Stimulated activated CD4-positive, alpha-beta T cell treated with anti-CD3 and anti-CD28 coated beads, TNF-alpha, amount 100 ng/mL, for 24 hours (primary cell): ENCODE data around the gene CHST13.

ENCODE experiments used
- DNase-seq, 3 experiments: peaks; one replicate each; pipeline ENCODE4 v3.0.0-alpha.2; 2020; ENCODE audit warnings: low read depth in 3 of 3

CHST13 gene, protein sequence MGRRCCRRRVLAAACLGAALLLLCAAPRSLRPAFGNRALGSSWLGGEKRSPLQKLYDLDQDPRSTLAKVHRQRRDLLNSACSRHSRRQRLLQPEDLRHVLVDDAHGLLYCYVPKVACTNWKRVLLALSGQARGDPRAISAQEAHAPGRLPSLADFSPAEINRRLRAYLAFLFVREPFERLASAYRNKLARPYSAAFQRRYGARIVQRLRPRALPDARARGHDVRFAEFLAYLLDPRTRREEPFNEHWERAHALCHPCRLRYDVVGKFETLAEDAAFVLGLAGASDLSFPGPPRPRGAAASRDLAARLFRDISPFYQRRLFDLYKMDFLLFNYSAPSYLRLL

DNA sequence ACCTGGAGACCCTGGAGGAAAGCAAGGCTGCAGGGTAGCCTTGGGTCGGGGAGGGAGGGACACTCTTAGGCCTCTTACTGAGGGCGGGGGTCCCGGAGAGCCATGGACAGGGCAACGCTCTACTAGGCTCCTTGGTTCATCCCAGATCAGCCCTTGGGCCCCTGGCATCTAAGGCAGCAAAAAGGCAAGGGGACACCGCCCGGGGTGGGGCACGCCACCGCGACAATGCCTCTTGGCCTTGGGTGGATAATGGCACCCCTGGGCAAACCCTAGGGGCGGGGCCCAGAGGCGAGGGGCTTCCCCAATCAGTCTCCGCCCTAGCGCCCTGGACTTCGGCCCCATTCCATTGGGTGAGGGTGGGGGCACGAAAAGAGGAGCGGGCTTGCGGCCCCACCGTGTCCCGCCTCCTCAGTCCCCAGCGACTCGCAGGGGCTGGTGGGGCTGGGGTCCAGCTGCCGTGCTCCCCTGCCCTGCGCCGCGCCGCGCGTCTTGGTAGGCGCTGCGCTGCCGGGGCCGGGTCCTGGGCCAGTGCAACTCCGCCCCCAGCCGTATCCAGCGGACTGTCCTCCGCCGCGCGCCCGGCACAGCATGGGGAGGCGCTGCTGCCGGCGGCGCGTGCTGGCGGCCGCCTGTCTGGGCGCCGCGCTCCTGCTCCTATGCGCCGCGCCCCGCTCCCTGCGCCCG, at the start of gene CHST13:
Gene CHST13 (plus strand): TSS at position 411 of the 684 bp plus-strand sequence. CDS start 178 bp downstream, at position 589.
- DNase-seq = peak in 1 of 3 experiments; percentile 11

DNA sequence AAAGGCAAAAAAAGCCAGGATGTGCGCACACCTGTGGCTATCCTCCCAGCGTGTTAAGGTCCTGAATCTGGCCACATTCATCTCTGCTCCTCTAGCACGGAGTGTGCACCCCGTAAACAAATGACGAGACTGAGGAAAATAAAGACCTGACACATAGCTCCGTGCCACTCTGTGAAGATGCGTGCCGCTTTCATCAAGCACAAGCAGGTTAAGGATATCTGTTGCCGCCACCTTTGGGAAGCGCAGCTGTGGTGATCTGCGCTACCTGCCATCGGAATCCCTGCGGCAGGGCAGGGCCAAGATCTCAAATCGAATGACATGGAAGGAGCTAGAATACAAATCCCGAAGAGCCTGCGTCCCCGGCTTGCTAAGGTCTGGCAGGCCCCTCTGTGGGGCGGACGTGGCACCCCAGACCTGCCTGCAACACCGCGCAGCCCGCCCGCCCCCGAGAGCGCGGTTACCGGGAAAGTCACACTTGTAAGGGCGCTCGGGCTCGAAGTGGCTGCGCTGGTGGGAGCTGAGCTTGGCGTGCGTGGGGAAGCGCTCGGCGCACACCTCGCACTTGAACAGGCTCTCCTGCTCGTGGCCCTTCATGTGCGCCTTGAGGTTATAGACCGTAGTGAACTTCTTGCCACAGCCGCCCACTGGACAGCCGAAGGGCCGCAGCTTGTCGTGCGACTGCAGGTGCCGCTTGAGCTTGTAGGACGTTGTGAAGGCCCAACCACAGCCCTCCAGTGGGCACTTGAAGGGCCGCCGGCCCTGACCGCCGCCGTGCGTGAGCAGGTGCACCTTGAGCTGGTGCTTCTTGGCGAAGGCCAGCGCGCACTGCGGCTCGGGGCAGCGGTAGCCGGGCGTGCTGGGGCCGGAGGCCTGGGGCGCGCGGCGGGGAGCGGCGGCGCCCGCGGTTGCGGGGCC, 49.2 kb upstream of the CHST13 start:
- peak; percentile 4 to 42 (median 14) for DNase-seq

DNA sequence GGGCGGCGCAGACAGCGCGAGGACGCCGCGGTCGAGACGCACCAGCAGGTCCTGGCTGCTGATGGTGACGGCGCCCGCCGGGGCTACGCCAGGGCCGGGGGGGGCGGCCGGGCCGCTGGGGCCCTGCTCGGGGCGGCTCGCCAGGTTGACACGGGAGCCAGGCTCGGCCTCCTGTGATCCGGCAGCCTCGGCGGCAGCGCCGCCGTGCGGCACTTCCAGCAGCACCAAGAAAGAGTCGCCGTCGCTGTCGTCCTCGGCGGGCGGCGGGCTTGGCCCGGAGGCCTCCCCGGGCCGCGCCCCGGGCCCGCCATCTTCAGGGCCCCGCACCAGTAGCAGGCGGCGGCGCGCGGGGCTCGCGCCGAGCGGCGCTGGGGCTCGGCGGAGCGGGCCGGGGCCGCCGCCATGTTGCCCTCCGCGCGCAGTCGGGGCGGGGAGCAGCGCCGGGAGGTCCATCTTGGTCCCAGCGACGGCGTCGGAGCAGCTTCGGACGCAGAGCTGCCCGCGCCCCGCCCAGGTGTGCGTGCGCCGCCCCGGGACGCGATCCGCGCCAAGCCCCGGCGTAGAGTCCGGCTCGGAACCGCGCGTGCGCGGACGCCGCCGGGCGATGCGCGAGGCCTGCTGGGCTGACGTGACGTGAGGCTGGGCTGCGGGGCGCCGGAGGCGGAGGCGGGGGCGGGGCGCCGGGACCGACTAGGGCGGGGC, 48.4 kb upstream of the CHST13 start, which contains the start of gene ZXDC:
Gene ZXDC (minus strand): TSS at position 479 of the 702 bp plus-strand sequence. CDS start 26 bp downstream, at position 453.
- DNase-seq = peak; percentile 84 to 90 (median 86)

DNA sequence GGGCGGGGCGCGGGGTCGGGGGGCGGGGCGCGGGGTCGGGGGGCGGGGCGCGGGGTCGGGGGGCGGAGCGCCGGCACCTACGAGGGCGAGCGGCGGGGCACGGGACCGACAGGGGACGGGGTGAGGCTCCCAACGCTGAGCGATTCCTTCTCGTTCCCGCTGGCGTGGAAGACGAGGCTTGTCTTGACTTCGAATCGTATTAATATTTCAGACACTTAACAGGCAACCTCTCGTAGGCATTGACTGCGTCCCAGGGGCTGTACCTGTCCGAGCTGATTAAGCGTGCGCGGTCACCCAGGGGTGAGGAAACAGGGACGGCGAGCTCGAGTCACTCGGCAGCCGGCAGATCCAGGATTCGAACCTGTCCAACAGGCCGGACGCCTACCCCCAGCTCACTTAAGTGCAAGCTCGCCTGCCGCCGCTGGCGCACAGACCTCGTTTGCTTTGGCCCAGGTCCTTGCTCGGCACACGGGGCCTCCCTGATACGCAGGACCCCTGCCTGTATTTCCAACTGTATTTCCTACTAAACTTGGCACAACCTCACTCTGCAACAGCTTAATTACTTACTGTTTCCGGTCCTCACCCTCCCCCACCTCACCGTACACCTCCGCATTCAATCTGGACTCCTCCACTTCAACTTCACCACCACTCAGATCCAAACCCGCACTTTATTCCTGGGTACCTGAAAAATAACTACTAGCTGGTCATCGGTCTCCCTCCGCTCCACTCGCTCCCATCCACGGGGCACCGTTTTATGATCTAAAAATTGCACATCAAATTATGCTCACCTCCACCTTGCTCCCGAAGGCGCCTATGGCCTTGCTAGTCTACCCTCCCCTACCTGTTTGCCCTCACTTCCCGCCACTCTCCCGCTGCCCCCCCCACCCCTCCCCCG, 47.5 kb upstream of the CHST13 start:
- DNase-seq = peak in 1 of 3 experiments; percentile 23

DNA sequence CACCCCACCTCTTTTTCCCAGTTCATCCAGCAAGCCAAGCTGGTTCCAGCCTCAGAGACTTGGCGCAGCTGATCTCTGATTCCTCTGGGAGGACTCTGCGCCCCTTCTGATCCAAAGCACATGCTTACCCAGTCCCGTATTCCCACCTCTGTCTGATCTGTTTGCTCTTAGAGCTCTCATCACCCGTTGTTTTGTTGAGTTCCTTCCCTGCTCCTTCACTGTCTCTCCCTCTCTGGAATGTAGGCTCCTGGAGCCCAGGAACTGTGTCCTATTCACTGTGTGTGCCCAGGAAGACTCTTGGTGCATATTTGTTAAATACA, 46.9 kb upstream of the CHST13 start:
- no peak for DNase-seq

DNA sequence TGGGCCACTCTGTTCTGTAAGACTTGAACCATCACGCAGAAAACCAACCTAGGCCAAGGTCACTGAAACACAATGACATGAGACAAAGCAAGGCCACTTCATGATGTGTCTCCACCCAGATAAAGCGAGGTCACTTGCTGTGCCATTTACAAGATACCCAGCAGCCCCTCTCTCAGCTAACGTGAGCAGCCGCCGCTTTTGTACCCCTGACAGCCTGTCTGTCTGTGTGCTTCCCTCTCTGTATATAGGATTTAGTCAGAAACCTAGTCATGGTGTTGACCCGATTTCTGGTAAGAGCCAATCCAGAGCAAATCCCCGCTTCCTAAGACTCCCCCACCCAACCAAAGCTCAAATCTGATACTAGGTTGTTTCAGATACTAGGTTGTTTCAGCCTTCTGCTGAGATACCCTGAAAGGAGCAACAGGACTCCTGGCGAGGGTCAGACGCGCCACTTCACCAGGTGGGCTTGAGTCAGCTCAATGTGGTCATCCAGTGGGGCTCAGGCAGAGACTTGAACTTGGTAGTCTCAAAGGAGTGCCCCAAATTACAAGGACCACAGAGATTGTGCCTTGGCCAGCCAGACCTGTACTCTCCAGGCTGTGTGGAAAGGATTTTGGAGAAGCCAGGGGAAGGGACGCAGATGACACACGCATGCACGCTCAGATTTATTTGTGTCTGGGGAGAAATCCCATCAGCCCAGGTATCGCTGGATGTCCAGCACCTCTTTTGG, 45.2 kb upstream of the CHST13 start:
- DNase-seq = no peak

DNA sequence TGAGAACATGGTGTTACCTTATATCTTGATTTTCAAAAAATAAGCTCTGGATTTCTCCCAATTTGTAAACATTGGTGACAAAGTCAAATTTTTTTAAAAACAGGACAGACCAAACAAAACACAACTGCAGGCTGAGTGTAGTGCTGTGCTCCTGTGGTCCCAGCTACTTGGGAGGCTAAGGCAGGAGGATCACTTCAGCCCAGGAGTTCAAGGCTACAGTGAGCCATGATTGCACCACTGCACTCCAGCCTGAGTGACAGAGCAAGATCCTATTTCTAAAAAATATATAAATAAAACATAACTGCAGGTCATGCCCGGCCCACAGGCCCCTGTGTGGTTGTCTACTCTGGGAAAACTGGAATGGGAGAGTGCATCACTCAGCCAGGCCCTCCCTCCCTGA, 44.3 kb upstream of the CHST13 start:
- no peak for DNase-seq

DNA sequence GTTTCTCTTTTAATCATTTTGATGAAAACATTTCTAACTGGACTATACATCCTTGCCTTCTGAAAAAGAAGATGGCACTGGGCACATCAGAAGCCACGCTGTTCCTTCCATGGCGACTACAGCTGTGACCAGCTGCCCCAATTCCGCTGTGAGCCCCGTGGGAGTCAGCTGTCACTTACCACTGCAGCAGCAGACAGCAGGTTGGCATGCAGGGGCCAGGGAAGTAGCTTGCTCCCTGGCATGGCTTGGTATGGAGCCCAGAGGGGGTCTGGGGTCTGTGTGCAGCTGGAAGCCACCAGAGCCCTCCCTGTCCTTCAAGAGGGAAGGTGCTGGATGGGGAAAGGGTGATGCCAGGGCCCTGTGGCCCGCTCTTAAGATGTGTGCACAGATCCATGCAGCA, 43.7 kb upstream of the CHST13 start:
- DNase-seq = no peak

DNA sequence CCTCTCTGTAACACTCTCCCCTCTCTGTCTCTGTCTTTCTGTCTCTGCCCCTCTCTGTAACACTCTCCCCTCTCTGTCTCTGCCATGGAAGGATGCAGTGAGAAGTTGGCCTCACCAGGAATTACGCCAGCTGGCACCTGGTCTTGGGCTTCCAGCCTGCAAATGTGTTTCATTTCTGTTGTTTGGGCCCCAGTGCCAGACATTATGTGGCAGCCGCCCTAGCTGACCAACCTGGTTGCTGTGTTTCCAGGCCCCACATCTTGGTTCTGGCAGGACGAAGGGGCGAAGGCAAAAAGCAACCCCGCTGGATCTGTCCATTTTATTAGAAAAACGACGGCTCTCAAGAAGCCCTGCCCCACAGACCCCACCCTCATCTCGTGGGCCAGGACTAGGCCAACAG, 43.1 kb upstream of the CHST13 start:
- no peak for DNase-seq

DNA sequence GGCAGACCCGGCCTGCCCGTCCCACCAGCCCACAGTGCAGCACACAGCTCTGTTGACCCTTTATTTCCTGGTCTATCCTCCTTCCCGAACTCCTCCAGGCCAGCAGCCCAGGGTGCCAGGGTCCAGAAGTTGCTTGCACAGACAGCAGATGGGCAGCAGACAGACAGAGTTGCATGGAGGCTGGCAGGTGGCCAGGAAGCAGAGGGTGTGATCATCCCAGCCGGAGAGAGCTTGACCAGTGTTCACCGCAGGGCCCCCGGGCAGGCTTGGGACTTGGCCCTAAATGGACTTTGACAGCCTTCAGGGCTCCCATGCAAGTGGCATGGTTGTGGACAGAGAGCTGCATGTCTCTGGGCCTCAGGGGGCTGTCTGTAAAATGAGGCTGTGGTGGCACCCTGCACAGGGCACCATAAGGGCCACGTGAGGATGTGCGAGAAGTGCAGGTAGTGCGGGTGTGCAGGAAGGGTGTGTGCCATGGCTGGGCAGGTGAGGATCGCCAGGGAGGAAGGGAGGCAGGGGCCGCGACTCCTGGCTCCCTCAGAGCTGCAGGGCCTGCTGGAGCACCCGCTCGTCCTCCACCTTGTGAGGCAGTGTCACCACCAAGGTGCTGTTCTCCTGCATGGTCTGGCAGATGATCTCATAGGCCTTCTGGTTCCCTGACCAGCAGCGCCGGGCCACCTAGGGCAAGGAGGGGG, 42.0 kb upstream of the CHST13 start:
- no peak for DNase-seq

DNA sequence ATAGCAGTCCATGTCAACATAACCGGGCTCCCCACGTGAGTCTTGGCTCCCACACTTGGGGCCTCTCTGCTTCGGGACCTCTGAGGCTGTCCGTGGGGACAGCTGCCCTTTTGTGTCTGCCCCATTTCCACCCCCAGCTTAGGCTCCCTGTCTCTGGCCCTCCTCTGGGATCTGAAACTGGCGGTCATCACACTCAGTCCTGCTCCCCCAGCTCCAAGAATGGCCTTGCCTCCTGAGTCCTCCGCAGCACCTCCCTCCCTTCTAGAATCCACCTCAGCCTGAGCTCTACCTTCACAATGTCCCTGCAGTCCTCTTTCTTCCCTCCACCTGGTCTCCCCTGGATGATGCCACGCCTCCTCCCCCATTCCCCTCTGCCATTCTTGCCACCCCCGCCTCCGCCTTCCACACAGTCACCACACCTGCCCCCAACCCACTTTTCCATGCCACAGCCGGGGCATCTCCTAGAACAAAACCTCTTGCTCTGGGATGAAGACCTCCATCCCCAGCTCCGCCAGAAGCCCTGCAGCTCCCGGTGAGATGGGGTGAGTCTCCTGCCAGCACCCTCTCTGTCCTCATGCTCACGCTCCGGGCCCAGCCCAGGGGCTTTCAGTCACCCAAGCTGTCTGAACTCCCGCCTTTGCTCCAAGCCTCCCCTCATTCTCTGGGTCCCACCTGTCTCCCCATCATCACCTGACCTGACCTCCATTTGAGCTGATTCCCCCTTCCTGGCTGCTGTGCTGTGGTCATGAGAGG, 41.3 kb upstream of the CHST13 start:
- no peak for DNase-seq

DNA sequence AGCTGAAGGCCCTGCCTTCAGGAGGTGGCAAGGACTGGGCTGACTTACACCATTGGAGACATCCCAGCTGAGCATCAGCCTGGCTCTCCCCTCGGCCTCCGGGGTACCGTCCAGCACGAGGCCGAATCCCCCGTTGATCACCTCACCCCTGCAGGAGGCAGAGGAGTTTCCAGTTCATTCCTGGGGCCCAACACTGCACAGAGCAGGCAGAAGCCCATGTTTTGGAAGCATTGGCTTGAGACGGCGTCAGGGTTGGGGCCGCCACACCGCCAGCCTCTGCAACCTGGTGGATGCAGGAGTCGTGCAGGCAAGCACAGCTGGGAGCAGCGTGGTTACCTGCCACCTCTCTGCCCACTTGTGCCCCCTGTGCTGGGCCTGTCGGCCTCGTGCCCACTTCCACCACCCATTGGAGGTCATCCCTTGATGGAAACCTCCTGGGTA, 40.6 kb upstream of the CHST13 start:
- no peak for DNase-seq

DNA sequence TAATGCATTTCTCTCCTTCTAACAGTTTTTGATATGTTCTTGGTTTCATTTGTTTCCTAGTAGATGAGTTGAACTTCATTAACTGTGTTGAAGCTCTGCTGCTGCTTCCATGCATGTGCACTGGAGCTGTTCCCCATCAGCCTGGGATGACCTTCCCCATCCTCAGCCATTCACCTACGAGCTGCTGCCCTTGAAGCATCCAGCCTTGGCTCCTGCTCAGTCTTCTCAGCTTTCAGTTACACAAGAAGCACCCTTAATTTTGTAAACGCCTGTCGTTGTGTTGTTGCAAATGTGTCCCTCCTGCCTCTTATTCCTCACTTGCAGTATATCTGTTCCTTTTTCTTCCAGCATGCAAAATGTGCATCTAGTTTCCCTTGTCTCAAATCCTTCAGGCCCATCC, 39.8 kb upstream of the CHST13 start:
- DNase-seq = no peak

DNA sequence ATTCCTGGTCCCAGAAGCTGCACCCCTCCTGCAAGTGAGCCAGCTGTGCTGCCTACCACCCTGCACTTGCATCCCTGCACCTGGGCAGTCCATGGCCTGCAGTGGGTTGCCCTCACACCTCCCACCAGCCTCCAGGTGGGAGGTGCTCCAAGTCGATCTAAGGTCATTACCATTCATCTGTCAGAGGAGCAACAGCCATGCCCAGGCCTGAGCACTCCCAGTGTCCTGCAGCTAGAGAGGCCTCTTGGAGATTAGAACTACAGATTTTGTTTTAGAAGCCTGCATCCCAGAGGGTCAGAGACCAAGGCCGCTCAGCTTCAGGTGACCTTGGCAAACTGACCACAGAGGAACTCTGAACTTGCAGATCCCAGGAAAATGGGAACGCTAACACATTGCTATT, 39.3 kb upstream of the CHST13 start:
- DNase-seq = no peak

DNA sequence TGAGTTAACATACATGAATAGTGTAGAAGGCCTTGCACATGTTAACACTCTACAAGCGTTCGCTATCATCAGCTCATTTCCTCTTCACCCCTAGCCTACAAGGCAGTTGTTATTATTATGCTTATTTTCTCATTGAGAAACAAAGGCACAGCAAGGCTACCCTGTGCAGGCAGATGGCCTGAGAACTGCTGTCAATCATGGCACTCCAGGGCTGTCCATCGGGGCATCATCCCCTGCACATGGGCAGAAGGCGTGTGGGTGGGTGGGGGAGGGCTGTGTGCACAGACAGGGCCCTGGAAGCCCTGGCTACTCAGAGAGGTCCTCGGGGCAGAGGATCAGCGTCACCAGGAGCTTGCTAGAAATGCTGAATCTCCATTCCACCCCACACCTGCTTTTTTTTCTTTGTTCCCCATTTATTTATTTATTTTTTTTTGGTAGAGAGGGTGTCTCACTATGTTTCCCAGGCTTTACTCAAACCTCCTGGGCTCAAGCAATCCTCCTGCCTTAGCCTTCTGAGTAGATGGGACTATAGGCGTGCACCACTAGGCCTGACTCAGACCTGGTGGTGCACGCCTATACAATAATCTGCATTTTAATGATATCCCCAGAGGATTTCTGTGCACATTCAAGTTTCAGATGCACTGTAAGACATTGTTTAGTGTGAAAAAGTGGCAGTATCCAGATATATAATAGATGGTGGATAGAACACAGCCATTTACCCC, 38.6 kb upstream of the CHST13 start:
- no peak for DNase-seq

DNA sequence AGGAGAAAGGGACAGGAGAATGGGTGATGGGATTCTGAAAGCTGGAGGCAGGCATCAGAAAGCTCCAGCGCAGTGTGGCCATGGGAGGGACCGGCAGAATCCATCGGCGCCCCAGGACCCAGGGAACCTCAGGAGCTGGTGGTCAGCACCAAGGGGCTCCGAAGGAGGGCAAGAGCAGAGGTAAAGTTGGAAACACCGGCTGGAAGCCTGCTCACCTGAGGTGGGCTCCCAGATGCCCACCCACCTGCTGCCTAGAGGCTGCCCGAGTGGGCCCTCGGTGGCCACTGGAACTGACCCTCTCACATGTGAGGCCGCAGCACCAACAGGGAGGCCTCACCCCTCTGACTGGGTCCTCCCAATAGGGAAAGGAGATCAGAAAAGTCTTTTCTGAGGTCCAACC, 38.0 kb upstream of the CHST13 start:
- DNase-seq = no peak

DNA sequence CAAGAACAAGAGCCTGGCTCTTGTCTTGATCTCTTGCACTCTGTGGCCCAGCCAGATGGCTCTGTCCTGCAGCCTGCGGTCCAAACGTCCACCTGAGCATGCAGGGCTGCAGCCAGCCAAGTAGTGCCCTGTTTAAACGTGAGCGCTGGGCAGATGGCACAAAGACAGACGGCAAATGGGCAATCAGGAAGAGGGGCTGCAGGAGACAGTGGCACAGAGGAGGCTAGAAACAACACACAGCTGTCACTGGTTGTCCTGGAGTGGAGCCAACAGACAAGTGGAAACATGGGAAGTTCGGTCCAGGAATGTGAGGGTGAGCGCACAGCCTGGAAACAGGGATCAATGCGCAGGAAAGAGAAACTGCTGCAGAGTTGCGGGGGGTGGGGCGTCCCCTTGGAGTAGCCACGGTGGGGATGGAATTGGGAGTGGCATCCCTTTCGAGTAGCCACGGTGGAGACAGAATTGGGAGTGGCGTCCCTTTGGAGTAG, 37.6 kb upstream of the CHST13 start:
- DNase-seq = no peak
